Common myeloid progenitor, CD34-positive (primary cell): ENCODE results near the gene C19orf73.
A peak's percentile ranks its signal among the peaks of the same experiment; 100 is the strongest.

Experiments
- CTCF ChIA-PET: fragments of 350-600 bp; sonication (Branson Sonifier 250); formaldehyde crosslinking; loops from one replicate; lab custom pipeline; 2021; ENCODE audit warnings: antibody characterized with exemption; lab: Charles Lee
- POLR2A ChIA-PET: fragments of 350-600 bp; sonication (Branson Sonifier 250); formaldehyde crosslinking; loops from one replicate; lab custom pipeline; 2021; ENCODE audit warnings: antibody characterized with exemption; lab: Charles Lee
- DNase-seq, 3 donors: peaks; one replicate each; pipeline versions ENCODE4 v3.0.0 to v3.0.0-alpha.2; 2013
- H3K27ac ChIP-seq, 2 experiments: 1 replicate in 1 of 2; 2 replicates in 1 of 2; pipeline ENCODE4 v1.7.0; 2013; ENCODE audit warnings: inconsistent platforms in 2 of 2, low read length in 2 of 2, mild to moderate bottlenecking in 2 of 2, low read depth in 1 of 2, moderate library complexity in 1 of 2; ENCODE audit not compliant: severe bottlenecking in 2 of 2, insufficient read depth in 1 of 2, poor library complexity in 1 of 2
- H3K27me3 ChIP-seq, 5 experiments: replicated peaks in 2 of 5; 1 replicate in 3 of 5; 2 replicates in 2 of 5; pipeline versions ENCODE4 v1.6.1 to v1.7.0; 2013; ENCODE audit warnings: low read length in 4 of 5, mild to moderate bottlenecking in 2 of 5, moderate library complexity in 2 of 5, inconsistent platforms in 1 of 5; ENCODE audit not compliant: insufficient read depth in 5 of 5, control insufficient read depth in 4 of 5
- H3K36me3 ChIP-seq, 4 experiments: 1 replicate in 2 of 4; 2 replicates in 2 of 4; pipeline versions ENCODE4 v1.6.1 to v1.7.0; 2013; ENCODE audit warnings: low read length in 3 of 4, control low read depth in 1 of 4, mild to moderate bottlenecking in 1 of 4; ENCODE audit not compliant: control insufficient read depth in 4 of 4, insufficient read depth in 4 of 4
- H3K4me1 ChIP-seq, 4 experiments: 1 replicate in 3 of 4; 2 replicates in 1 of 4; pipeline versions ENCODE4 v1.6.1 to v1.7.1; 2013; ENCODE audit warnings: low read length in 3 of 4, mild to moderate bottlenecking in 3 of 4, control low read depth in 1 of 4, inconsistent platforms in 1 of 4, moderate library complexity in 1 of 4; ENCODE audit not compliant: control insufficient read depth in 4 of 4, insufficient read depth in 4 of 4; ENCODE audit errors: control extremely low read depth in 1 of 4
- H3K4me3 ChIP-seq, 7 experiments: 1 replicate in 4 of 7; 2 replicates in 3 of 7; pipeline versions ENCODE4 v1.5.1 to v1.7.0; 2013; ENCODE audit warnings: mild to moderate bottlenecking in 7 of 7, low read length in 6 of 7, moderate library complexity in 6 of 7, inconsistent platforms in 2 of 7, low read depth in 2 of 7, control low read depth in 1 of 7; ENCODE audit not compliant: insufficient read depth in 4 of 7, control insufficient read depth in 1 of 7; ENCODE audit errors: extremely low read depth in 1 of 7
- H3K9me3 ChIP-seq, 5 experiments: 1 replicate in 4 of 5; 2 replicates in 1 of 5; pipeline versions ENCODE4 v1.6.1 to v1.7.1; 2013; ENCODE audit warnings: low read length in 4 of 5, mild to moderate bottlenecking in 2 of 5, inconsistent platforms in 1 of 5, low read depth in 1 of 5, moderate library complexity in 1 of 5; ENCODE audit not compliant: control insufficient read depth in 4 of 5, insufficient read depth in 2 of 5; ENCODE audit errors: control extremely low read depth in 1 of 5
- WGBS: methylation state at CpG from one replicate; pipeline ENCODE4 v1.1.5; 2013; ENCODE audit not compliant: insufficient coverage; 5-methylcytosine and 5-hydroxymethylcytosine counted together

Gene C19orf73

DNA sequence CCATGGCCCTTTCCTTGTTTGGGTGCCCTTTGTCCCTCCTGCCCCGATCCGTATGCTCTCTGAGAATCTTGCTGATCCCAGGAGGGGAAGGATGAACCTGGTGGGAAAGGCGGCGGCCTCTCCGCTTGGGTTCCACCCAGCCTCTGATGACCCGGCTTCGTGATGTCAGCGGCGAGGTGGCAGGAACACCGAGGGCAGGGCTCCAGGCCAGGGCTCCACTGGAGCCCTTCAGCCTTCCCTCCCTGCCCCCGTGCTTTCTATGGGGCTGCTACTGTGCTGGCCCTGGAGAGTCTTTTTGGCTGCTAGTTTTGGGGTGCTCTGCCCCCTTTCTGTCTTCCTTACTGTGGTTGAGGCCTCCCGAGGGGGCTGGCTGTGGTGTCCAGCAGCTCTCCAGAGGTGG lies 16.6 kb downstream of the C19orf73 start:
- DNase-seq = no peak
- no peaks in the 10 kb centered on the region for H3K9me3 ChIP-seq
- no peaks in the 10 kb centered on the region for H3K27me3 ChIP-seq
- no peaks in the 10 kb centered on the region for H3K4me1 ChIP-seq
- ChIA-PET CTCF (interaction anchor here (1.1 to 1.4 kb wide), 4 partner anchors 15 to 97 kb away, joined by 3 to 5 read pairs (median 4); no protein-coding TSS in a partner anchor), POLR2A (interaction anchor here (1.4 kb wide), 1 partner anchor 12 kb away, joined by 3 read pairs; the partner anchor contains the start of gene LIN7B)
- H3K36me3 ChIP-seq = peaks cover 9 to 88% (median 75%) of the 10 kb centered on the region in 4 experiments
- over 99% methylated on average over 11 of the region's 12 CpGs for WGBS
- no peak overlapping the region for H3K27ac ChIP-seq
- H3K4me3 ChIP-seq = no peak overlapping the region

DNA sequence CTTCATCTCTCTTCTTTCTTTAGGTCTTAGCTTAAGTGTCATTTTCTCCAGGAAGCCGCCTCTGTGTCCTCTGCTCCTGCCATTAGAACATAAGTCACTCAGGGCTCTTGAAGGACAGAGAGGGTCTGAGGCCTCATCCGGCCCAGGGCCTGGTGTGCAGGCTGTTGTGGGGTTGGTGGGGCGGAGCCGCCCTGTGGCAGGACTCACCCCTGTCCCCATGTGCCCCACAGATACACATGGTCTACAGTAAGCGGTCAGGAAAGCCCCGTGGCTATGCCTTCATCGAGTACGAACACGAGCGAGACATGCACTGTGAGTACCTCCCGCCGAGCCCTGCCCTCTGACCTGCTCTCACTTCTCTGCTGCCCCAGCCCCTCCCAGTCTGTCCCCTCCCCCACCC lies 17.8 kb downstream of the C19orf73 start:
- WGBS = 96% methylated on average over 8 of the region's 12 CpGs
- no peak for DNase-seq
- Histone ChIP-seq H3K4me3 (no peak overlapping the region), H3K27ac (no peak overlapping the region), H3K9me3 (no peaks in the 10 kb centered on the region), H3K36me3 (peaks cover 9 to 86% (median 74%) of the 10 kb centered on the region in 4 experiments), H3K27me3 (no peaks in the 10 kb centered on the region), H3K4me1 (no peaks in the 10 kb centered on the region)
- CTCF ChIA-PET = interaction anchor here (0.9 to 2.2 kb wide), 3 partner anchors 12 to 98 kb away, joined by 3 to 9 read pairs (median 6); partner anchors contain the start of gene LIN7B
- POLR2A ChIA-PET = no interaction called here

DNA sequence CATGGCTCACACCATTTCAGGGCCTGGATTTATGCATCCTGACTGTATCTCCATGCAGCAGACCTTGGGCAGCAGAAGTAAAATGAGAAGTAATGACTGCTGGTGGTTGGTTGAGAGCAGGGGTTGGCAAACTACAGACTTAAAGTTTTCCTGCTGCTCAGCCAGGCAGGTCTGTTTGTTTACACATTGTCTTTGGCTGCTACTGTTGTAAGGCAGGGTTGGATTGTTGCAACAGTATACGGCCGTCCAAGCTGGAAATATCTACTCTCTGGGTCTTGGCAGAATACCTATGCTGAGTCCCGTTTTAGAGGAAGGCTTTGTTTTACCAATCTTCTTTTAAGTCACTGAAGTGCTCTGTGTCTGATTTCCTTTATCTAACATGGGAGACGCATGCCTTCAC lies 20.1 kb downstream of the C19orf73 start:
- no peak for DNase-seq
- Histone ChIP-seq H3K9me3 (no peaks in the 10 kb centered on the region), H3K4me3 (no peak overlapping the region), H3K36me3 (peaks cover 12 to 85% (median 73%) of the 10 kb centered on the region in 4 experiments), H3K4me1 (no peaks in the 10 kb centered on the region), H3K27me3 (no peaks in the 10 kb centered on the region), H3K27ac (no peak overlapping the region)
- CTCF ChIA-PET = interaction anchor here (0.5 to 3.3 kb wide), 14 partner anchors 8 to 380 kb away, joined by 3 to 35 read pairs (median 6); no protein-coding TSS in a partner anchor
- POLR2A ChIA-PET = interaction anchor here (1.1 kb wide), 1 partner anchor 11 kb away, joined by 4 read pairs; no protein-coding TSS in a partner anchor
- 100% methylated on average over 4 of the region's 4 CpGs for WGBS

DNA sequence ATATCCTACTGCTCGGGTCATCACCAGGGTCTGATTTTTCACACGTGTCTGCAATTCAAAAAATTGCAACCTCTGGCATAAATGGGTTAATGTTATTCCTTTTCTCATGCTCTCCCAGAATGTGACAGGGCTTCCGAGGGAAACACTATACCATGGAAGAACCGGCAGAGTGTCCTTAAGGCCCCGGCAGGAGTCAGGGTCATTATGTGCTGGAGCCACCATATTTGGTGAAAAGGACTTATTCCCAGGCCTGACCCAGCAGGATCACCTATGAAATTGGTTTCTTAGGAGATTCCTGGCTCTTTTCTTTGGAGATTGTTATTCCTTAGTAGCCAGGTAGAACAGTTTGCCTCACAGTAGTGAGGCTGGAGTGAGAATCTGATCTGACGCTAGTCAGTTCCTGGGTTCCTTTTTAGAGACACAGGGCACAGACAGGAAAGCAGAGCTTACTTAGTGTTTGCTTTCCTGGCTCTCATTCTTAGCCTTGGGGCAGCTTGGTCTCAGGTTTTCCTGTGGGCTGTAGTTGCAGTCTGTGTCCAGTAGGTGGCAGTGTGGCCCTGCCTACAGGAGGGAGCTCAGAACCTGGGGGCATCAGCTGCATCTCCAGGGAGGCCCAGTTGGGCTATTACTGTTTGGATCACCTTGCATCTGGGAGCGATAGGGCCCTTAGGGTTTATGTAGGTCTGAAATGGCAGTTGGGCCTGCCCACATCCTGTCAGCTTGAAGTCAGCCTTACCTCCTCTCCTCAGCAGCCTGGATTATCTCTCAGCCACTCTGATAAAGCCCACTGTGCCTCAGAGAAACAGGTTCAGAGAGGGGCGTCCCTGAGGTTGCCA lies 21.3 kb downstream of the C19orf73 start:
- ChIA-PET POLR2A (interaction anchor here (0.6 to 1.1 kb wide), 2 partner anchors 12 to 400 kb away, joined by 3 to 4 read pairs; no protein-coding TSS in a partner anchor), CTCF (interaction anchor here (0.6 to 3.3 kb wide), 34 partner anchors 9 to 309 kb away, joined by 3 to 35 read pairs (median 4); partner anchors contain the start of gene LIN7B)
- Histone ChIP-seq H3K4me3 (no peak overlapping the region), H3K27ac (no peak overlapping the region), H3K4me1 (no peaks in the 10 kb centered on the region), H3K27me3 (no peaks in the 10 kb centered on the region), H3K9me3 (no peaks in the 10 kb centered on the region), H3K36me3 (peaks cover 13 to 83% (median 71%) of the 10 kb centered on the region in 4 experiments)
- 77% methylated on average over 7 of the region's 8 CpGs for WGBS
- peak; percentile 71 to 88 (median 81) for DNase-seq

DNA sequence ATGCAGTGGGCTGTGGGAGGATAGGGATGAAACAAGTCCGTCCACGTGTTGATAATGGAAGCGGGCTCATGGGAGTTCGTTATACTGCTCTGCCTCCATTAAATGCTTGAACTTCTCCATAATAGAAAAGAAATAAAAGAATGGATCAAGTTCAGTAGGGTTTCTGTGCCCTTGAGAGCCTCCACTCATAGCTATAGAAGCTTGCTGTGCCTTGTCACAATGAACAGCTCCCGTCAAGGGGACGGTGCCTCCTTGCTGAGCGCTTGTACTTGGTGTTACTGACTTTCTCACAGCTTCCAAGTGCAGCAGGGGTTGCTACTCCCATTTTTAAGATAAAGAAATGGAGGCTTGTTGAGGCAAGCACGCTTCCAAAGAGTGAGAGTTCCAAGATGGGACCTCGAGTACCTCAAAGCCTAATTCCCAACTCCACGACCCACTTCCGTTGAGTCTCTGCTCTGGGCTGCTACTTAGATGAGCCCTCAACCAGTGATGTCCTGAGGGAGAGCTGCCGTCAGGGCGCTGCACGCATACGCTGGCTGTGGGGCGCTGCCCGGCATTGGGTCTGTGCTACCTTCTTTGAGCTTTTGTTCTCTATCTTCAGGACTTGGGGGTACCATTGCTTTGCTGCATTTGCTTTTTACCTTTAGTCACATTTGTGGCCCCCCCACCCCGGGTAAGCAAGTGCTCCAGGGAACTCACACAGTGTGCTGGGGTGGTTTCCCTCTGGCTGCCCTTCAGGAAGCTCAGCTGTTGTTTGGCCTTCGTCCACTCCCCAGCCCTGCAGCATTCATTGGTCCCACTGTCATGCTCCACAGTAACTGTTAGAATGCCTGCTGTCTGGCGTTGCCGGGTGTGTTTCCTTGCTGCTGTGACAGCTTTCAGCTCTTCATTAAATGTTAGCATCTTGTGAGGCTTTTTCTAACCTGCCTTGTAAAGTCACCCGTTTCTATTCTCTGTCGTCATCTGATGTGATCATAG lies 24.1 kb downstream of the C19orf73 start:
- no peaks in the 10 kb centered on the region for H3K9me3 ChIP-seq
- WGBS = 94% methylated on average over 19 of the region's 23 CpGs
- no peak overlapping the region for H3K4me3 ChIP-seq
- H3K4me1 ChIP-seq = no peaks in the 10 kb centered on the region
- H3K27ac ChIP-seq = no peak overlapping the region
- CTCF ChIA-PET = interaction anchor here (0.8 to 2.6 kb wide), 8 partner anchors 9 to 104 kb away, joined by 3 to 11 read pairs (median 4); no protein-coding TSS in a partner anchor
- POLR2A ChIA-PET = no interaction called here
- peaks cover 31 to 86% (median 73%) of the 10 kb centered on the region in 4 experiments for H3K36me3 ChIP-seq
- no peak for DNase-seq
- H3K27me3 ChIP-seq = no peaks in the 10 kb centered on the region

DNA sequence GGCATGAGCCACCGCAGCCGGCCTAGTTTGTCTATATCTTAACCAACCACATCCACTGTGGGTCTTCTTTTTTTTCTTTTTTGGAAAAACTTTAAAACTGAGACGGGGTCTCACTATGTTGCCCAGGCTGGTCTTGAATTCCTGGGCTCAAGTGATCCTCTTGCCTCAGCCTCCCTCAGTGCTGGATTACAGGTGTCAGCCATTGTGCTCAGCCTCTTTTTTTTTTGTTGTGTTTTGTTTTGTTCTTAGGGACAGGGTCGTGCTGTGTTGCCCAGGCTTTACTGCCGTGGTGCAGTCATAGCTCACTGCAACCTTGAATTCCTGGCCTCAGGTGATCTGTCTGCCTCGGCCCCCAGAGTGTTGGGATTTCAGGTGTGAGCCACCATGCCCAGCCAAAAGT lies 26.3 kb downstream of the C19orf73 start:
- CTCF ChIA-PET = interaction anchor here (1.4 kb wide), 2 partner anchors 14 to 21 kb away, joined by 3 to 4 read pairs; no protein-coding TSS in a partner anchor

More for the DNA sequence above, 26.3 kb downstream of the C19orf73 start:
- H3K9me3 ChIP-seq = no peaks in the 10 kb centered on the region
- no peaks in the 10 kb centered on the region for H3K27me3 ChIP-seq
- peaks cover 27 to 81% (median 66%) of the 10 kb centered on the region in 4 experiments for H3K36me3 ChIP-seq
- DNase-seq = no peak
- no peaks in the 10 kb centered on the region for H3K4me1 ChIP-seq
- no peak overlapping the region for H3K4me3 ChIP-seq
- WGBS = 100% methylated on average over 4 of the region's 6 CpGs
- POLR2A ChIA-PET = no interaction called here
- no peak overlapping the region for H3K27ac ChIP-seq
